GM19099 (cell line): ENCODE measurements around the gene PHACTR3.

Experiments
- POLR2A ChIP-seq: IDR thresholded peaks from 3 replicates; pipeline ENCODE4 v1.6.1; 2011; ENCODE audit warnings: low read depth; ENCODE audit not compliant: insufficient read length; ENCODE audit errors: extremely low read depth

PHACTR3 gene

DNA sequence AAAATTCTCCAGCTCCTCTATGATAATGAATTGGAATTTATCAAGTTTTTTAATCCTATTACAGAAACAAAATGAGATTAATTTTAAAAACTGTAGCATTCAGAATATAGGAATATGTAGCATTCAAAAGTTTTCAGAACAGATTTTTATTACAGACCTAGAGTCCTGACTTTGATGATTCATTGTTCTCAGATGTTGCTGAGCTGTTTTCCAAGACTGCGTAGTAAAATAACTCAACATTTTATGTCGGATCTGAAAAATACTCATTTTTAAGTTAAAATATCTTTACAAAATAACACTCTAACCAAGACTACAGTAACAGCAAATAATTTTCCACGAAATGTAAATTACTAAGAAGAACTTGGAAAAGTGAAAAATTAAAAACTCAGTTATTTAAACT, 262.0 kb downstream of the PHACTR3 start:
- TF ChIP-seq POLR2A: no peak

- no peak for TF ChIP-seq POLR2A
Measured at GRCh38 chr20:59871096-59871495, 266.8 kb downstream of the PHACTR3 start.

DNA sequence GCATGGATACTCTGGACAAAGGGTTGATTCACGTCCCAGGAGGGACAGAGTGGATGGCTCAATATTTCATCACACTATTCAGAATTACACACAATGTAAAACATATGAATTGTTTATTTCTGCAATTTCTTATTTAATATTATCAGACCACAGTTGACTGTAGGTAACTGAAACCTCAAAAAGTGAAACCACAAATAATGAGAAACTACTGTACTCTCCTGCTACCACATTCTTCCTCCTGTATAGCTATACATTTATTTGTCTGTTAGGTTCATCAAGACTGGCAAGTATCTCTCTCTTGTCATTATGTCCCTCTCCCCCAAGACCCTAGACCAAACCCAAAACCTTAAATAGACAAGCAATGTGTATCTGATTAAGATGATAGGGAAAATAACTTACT, 269.1 kb downstream of the PHACTR3 start:
- no peak for TF ChIP-seq POLR2A

DNA sequence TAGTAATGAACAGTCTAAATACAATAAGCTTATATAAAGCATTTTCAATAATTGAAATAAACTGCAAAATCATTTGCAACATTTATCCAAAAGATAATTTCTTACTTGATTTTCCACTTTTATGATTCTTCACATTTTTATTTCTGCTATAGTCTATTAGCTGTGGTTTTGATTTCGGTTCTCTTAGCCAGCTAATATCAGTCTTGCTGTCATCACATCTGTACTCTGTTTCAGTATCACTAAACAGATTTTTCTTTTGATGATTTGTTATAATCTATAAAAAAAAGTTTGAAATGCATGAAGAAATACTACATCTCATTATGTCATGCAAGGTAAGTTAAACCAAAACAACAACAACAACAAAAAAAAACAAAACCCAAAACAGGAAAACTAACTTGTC, 275.9 kb downstream of the PHACTR3 start:
- TF ChIP-seq POLR2A: no peak

DNA sequence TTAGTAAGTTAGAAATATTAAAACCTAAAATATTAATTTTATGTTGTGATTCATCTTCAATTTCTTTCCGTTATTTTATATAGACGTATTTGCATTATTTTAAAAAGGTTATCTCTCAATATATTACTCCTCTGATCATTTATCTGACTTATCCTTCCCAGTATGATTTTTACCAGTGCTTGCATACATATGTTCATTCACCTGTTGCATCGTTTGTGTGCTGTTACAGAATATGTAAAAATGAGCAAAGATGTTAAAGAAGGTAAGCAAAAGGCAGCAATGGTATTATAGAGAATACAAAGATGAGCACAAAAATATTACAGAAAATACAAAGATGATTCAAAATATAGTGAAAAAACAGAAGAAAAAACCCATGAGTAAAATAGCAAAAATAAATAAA, 280.2 kb downstream of the PHACTR3 start:
- TF ChIP-seq POLR2A: no peak

DNA sequence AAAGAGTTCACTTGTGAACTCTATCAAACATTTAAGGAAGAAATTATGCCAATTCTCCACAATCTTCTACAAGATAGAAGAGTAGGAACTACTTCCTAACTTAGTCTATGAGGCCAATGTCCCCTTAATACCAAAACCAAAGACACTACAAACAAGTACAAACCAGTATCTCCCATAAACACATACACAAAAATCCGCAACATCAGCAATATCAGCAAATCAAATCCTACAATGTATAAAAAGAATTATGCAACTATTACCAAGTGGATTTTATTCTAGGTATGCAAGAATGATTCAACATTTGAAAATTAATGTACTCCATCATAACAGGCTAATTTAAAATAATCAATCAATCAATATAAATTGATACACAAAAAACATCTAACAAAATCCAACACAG, 283.7 kb downstream of the PHACTR3 start:
- TF ChIP-seq POLR2A: no peak

GRCh38 chr20:59891581-59891980, 287.2 kb downstream of the PHACTR3 start:
- no peak for TF ChIP-seq POLR2A

GRCh38 chr20:59895908-59896307, 291.6 kb downstream of the PHACTR3 start:
- no peak for TF ChIP-seq POLR2A
